Body of pancreas (tissue), 4 donors: ENCODE results near the gene BCL7C. TPM values are rescaled to one million over a fixed set of nuclear protein-coding genes. Genes with fewer than 3 reads are reported as not detected.

Experiments
- ATAC-seq: fragments of 150-250 bp; one replicate; pipeline ENCODE4 v1.9.1; 2016
- DNase-seq, 4 donors: peaks; one replicate each; pipeline ENCODE4 v3.0.0-alpha.2; 2019
- H3K27ac ChIP-seq, 4 donors: fragments of 200-600 bp; sonication (generic); 1 replicate in 3 of 4; 2 replicates in 1 of 4; pipeline versions ENCODE4 v1.5.1 to v1.6.1; 2016 to 2019; ENCODE audit warnings: mild to moderate bottlenecking in 1 of 4, mixed read lengths in 1 of 4, moderate library complexity in 1 of 4
- H3K27me3 ChIP-seq, 2 donors: fragments of 200-600 bp; sonication (generic); one replicate each; pipeline ENCODE4 v1.6.0; 2016; ENCODE audit warnings: mild to moderate bottlenecking in 1 of 2
- H3K36me3 ChIP-seq, 2 donors: fragments of 200-600 bp; sonication (generic); replicated peaks in 1 of 2; 2 replicates each; pipeline ENCODE4 v1.5.1; 2016; ENCODE audit warnings: low read depth in 2 of 2; ENCODE audit not compliant: insufficient read depth in 1 of 2
- H3K4me1 ChIP-seq: fragments of 200-600 bp; sonication (generic); one replicate; pipeline ENCODE4 v1.6.0; 2016
- H3K4me3 ChIP-seq, 2 donors: fragments of 200-600 bp; sonication (generic); 1 replicate in 1 of 2; 2 replicates in 1 of 2; pipeline ENCODE4 v1.5.1; 2016 to 2019
- H3K9me3 ChIP-seq, 3 donors: fragments of 200-600 bp; sonication (generic); 1 replicate in 2 of 3; 2 replicates in 1 of 3; pipeline ENCODE4 v1.5.1; 2016
- CTCF ChIP-seq, 7 experiments: fragments of 450-650 bp in 4 of 7; fragments of 200-600 bp in 3 of 7; sonication (generic) in 3 of 7; IDR thresholded peaks; one replicate each; pipeline ENCODE4 v1.5.1; 2016 to 2019; ENCODE audit warnings: antibody characterized with exemption in 7 of 7
- POLR2A ChIP-seq, 3 donors: fragments of 450-650 bp; IDR thresholded peaks; one replicate each; pipeline ENCODE4 v1.6.1; 2016; ENCODE audit warnings: antibody characterized with exemption in 3 of 3, mild to moderate bottlenecking in 2 of 3
- WGBS, 2 donors: methylation state at CpG; one replicate each; pipeline ENCODE4 v1.1.5; 2017; 5-methylcytosine and 5-hydroxymethylcytosine counted together
- intact Hi-C: fragments of 100-400 bp; cut with DNase I; formaldehyde crosslinking; loops from one replicate; pipeline ENCODE4 v1.15.1; 2023
- total RNA-seq, 2 donors: library from RNA; depleted of rRNA; stranded (reverse); fragments of >200 nt; gene quantifications; one replicate each; pipeline ENCODE4 v1.1.0, GENCODE V29; 2016

The BCL7C gene
- total RNA-seq, 2 donors from 2014 or later: 19.8 to 24.1 TPM

DNA sequence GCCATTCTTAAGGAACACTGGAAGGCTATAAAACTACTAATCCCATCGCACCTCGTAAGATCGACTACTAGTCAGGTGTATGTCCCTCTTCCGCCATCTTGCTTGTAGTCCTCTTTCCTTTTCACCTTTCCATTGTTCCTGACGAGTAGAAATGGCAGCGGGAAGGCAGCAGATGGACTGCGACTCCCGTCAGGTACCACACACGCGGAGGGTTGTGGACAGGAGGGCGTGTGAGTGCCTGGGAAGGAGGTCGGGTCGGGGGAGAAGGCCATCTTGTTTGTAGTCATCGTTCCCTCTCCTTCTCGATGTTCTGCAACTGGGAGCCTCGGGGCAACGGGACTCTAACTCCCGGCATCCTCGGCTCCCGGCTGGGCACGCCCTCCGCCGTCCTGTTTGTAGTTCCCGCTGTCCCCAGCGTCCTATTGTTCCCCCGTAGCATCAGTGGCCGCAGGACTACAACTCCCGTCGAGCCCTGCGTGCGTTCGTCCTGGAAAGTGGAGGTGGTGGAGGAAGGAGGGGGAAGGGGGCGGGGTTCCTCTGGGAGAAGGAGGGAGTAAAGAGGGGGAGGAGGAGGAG lies 29.2 kb upstream of the BCL7C start:
- intact Hi-C loops: no loop called here
- Histone ChIP-seq H3K36me3 (no peaks in the 10 kb centered on the region), H3K4me1 (peaks cover 20% of the 10 kb centered on the region), H3K4me3 (peak overlapping the region; percentile 66 to 96), H3K27ac (peak overlapping the region; percentile 77 to 96 (median 92)), H3K27me3 (no peaks in the 10 kb centered on the region), H3K9me3 (no peaks in the 10 kb centered on the region)
- 0 to 1% methylated on average over 27 to 33 of the region's 33 CpGs for WGBS, 2 donors
- TF ChIP-seq CTCF (IDR thresholded peaks at IDR 0.05) (peak in 1 of 7 experiments; percentile 5), POLR2A (IDR thresholded peaks at IDR 0.05) (peak in 2 of 3 donors; percentile 56 to 60)
- DNase-seq (peak; percentile 99), ATAC-seq (peak; percentile 78)

GRCh38 chr16:30922420-30922959 lies 28.6 kb upstream of the BCL7C start:
- Histone ChIP-seq H3K36me3 (no peaks in the 10 kb centered on the region), H3K4me3 (peak overlapping the region; percentile 25 to 35), H3K27ac (peak overlapping the region; percentile 77 to 96 (median 92)), H3K4me1 (peaks cover 20% of the 10 kb centered on the region), H3K9me3 (no peaks in the 10 kb centered on the region), H3K27me3 (no peaks in the 10 kb centered on the region)
- TF ChIP-seq CTCF (IDR thresholded peaks at IDR 0.05): no peak
- no peak for TF ChIP-seq POLR2A (IDR thresholded peaks at IDR 0.05)
- DNase-seq (peak; percentile 99 to 100 (median 100)), ATAC-seq (peak; percentile 77)
- 0% methylated on average over 36 to 42 of the region's 42 CpGs for WGBS, 2 donors
- intact Hi-C loops: no loop called here

- Histone ChIP-seq H3K4me3 (peak overlapping the region; percentile 25 to 35), H3K9me3 (no peaks in the 10 kb centered on the region), H3K27ac (peak overlapping the region; percentile 77 to 96 (median 86)), H3K4me1 (peaks cover 20% of the 10 kb centered on the region), H3K36me3 (no peaks in the 10 kb centered on the region), H3K27me3 (no peaks in the 10 kb centered on the region)
- TF ChIP-seq CTCF (IDR thresholded peaks at IDR 0.05): peak; percentile 66 to 97 (median 93)
- peak in 2 of 3 donors; percentile 32 to 40 for TF ChIP-seq POLR2A (IDR thresholded peaks at IDR 0.05)
- DNase-seq (peak; percentile 90 to 93 (median 92)), ATAC-seq (peak; percentile 16)
- WGBS, 2 donors: 0% methylated on average over 31 to 37 of the region's 37 CpGs
- intact Hi-C loops: no loop called here
These were observed 28.0 kb upstream of the BCL7C start for GRCh38 chr16:30921748-30922419.

DNA sequence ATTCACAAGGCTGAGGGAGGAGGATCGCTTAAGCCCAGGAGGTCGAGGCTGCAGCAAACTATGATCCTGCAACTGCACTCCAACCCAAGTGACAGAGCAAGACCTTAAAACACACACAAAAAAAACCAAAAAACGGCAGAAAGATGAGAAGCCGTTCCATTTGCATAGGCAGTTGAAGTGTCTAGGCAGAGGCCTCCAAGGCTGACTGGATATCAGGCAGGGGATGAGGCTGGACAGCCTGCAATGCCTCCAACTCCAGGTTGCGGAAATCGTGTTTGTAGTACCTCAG lies 27.5 kb upstream of the BCL7C start:
- Histone ChIP-seq H3K27ac (peak overlapping the region; percentile 77 to 96 (median 86)), H3K9me3 (no peaks in the 10 kb centered on the region), H3K27me3 (no peaks in the 10 kb centered on the region), H3K4me3 (no peak overlapping the region), H3K4me1 (peaks cover 20% of the 10 kb centered on the region), H3K36me3 (no peaks in the 10 kb centered on the region)
- 19 to 22% methylated on average over 6 of the region's 6 CpGs for WGBS, 2 donors
- ATAC-seq (no peak), DNase-seq (no peak)
- intact Hi-C loops: no loop called here
- TF ChIP-seq POLR2A (IDR thresholded peaks at IDR 0.05) (no peak), CTCF (IDR thresholded peaks at IDR 0.05) (no peak)
